Body of pancreas (tissue), 4 donors: Measurements from ENCODE around the gene HTR1D. TPM values are rescaled to one million over a fixed set of nuclear protein-coding genes. Genes with fewer than 3 reads are reported as not detected.
A peak's percentile ranks its signal among the peaks of the same experiment; 100 is the strongest.

Experiments used
- ATAC-seq: fragments of 150-250 bp; one replicate; pipeline ENCODE4 v1.9.1; 2016
- DNase-seq, 4 donors: peaks; one replicate each; pipeline ENCODE4 v3.0.0-alpha.2; 2019
- H3K27ac ChIP-seq, 4 donors: fragments of 200-600 bp; sonication (generic); 1 replicate in 3 of 4; 2 replicates in 1 of 4; pipeline versions ENCODE4 v1.5.1 to v1.6.1; 2016 to 2019; ENCODE audit warnings: mild to moderate bottlenecking in 1 of 4, mixed read lengths in 1 of 4, moderate library complexity in 1 of 4
- H3K27me3 ChIP-seq, 2 donors: fragments of 200-600 bp; sonication (generic); one replicate each; pipeline ENCODE4 v1.6.0; 2016; ENCODE audit warnings: mild to moderate bottlenecking in 1 of 2
- H3K36me3 ChIP-seq, 2 donors: fragments of 200-600 bp; sonication (generic); replicated peaks in 1 of 2; 2 replicates each; pipeline ENCODE4 v1.5.1; 2016; ENCODE audit warnings: low read depth in 2 of 2; ENCODE audit not compliant: insufficient read depth in 1 of 2
- H3K4me1 ChIP-seq: fragments of 200-600 bp; sonication (generic); one replicate; pipeline ENCODE4 v1.6.0; 2016
- H3K4me3 ChIP-seq, 2 donors: fragments of 200-600 bp; sonication (generic); 1 replicate in 1 of 2; 2 replicates in 1 of 2; pipeline ENCODE4 v1.5.1; 2016 to 2019
- H3K9me3 ChIP-seq, 3 donors: fragments of 200-600 bp; sonication (generic); 1 replicate in 2 of 3; 2 replicates in 1 of 3; pipeline ENCODE4 v1.5.1; 2016
- CTCF ChIP-seq, 7 experiments: fragments of 450-650 bp in 4 of 7; fragments of 200-600 bp in 3 of 7; sonication (generic) in 3 of 7; IDR thresholded peaks; one replicate each; pipeline ENCODE4 v1.5.1; 2016 to 2019; ENCODE audit warnings: antibody characterized with exemption in 7 of 7
- POLR2A ChIP-seq, 3 donors: fragments of 450-650 bp; IDR thresholded peaks; one replicate each; pipeline ENCODE4 v1.6.1; 2016; ENCODE audit warnings: antibody characterized with exemption in 3 of 3, mild to moderate bottlenecking in 2 of 3
- WGBS, 2 donors: methylation state at CpG; one replicate each; pipeline ENCODE4 v1.1.5; 2017; 5-methylcytosine and 5-hydroxymethylcytosine counted together
- intact Hi-C: fragments of 100-400 bp; cut with DNase I; formaldehyde crosslinking; loops from one replicate; pipeline ENCODE4 v1.15.1; 2023
- total RNA-seq, 2 donors: library from RNA; depleted of rRNA; stranded (reverse); fragments of >200 nt; gene quantifications; one replicate each; pipeline ENCODE4 v1.1.0, GENCODE V29; 2016

Gene HTR1D
- total RNA-seq, 2 donors from 2014 or later, result not detected

GRCh38 chr1:23169195-23169575 is 48.1 kb downstream of the HTR1D start:
- Histone ChIP-seq H3K36me3 (no peaks in the 10 kb centered on the region), H3K9me3 (no peaks in the 10 kb centered on the region), H3K4me1 (peaks cover 8% of the 10 kb centered on the region), H3K4me3 (no peak overlapping the region), H3K27ac (peak overlapping the region in 2 of 4 donors; percentile 84 to 94), H3K27me3 (no peaks in the 10 kb centered on the region)
- 46 to 63% methylated on average over 14 of the region's 14 CpGs for WGBS, 2 donors
- TF ChIP-seq POLR2A (IDR thresholded peaks at IDR 0.05), result no peak
- DNase-seq (no peak), ATAC-seq (no peak)
- intact Hi-C loops, result no loop called here

GRCh38 chr1:23168445-23169194 is 48.7 kb downstream of the HTR1D start, which contains the start of gene LUZP1:
Gene LUZP1, minus strand, starts transcription at chr1:23168856.
- Histone ChIP-seq H3K9me3 (no peaks in the 10 kb centered on the region), H3K36me3 (no peaks in the 10 kb centered on the region), H3K4me1 (peaks cover 8% of the 10 kb centered on the region), H3K27me3 (no peaks in the 10 kb centered on the region), H3K27ac (peak within 1 kb of the TSS; percentile 79 to 94 (median 82)), H3K4me3 (peak within 1 kb of the TSS; percentile 88 to 92)
- peak; percentile 90 for ATAC-seq
- intact Hi-C loops, result no loop called here
- DNase-seq, result peak; percentile 82 to 89 (median 88)
- peak; percentile 79 to 86 (median 82) for TF ChIP-seq POLR2A (IDR thresholded peaks at IDR 0.05)
- no peak for TF ChIP-seq CTCF (IDR thresholded peaks at IDR 0.05)
- WGBS, 2 donors, result 8 to 16% methylated on average over 31 to 50 of the region's 56 CpGs

- H3K4me1 ChIP-seq, result peaks cover 8% of the 10 kb centered on the region
- H3K27me3 ChIP-seq, result no peaks in the 10 kb centered on the region
- peak overlapping the region; percentile 88 to 92 for H3K4me3 ChIP-seq
- TF ChIP-seq POLR2A (IDR thresholded peaks at IDR 0.05), result no peak
- no peak for TF ChIP-seq CTCF (IDR thresholded peaks at IDR 0.05)
- no peaks in the 10 kb centered on the region for H3K36me3 ChIP-seq
- 0 to 1% methylated on average over 6 to 34 of the region's 49 CpGs for WGBS, 2 donors
- H3K27ac ChIP-seq, result peak overlapping the region; percentile 79 to 94 (median 82)
- ATAC-seq (peak; percentile 58), DNase-seq (peak; percentile 36 to 53 (median 48))
- intact Hi-C loops, result no loop called here
- H3K9me3 ChIP-seq, result no peaks in the 10 kb centered on the region
Measured at GRCh38 chr1:23168079-23168444, 49.2 kb downstream of the HTR1D start.

- H3K4me3 ChIP-seq, result peak overlapping the region; percentile 16 to 27
- no peaks in the 10 kb centered on the region for H3K27me3 ChIP-seq
- ATAC-seq, result peak; percentile 55
- 0 to 4% methylated on average over 7 to 43 of the region's 45 CpGs for WGBS, 2 donors
- no peaks in the 10 kb centered on the region for H3K36me3 ChIP-seq
- H3K4me1 ChIP-seq, result peaks cover 8% of the 10 kb centered on the region
- intact Hi-C loops, result no loop called here
- TF ChIP-seq CTCF (IDR thresholded peaks at IDR 0.05) (no peak), POLR2A (IDR thresholded peaks at IDR 0.05) (peak in 2 of 3 donors; percentile 22 to 30)
- peak; percentile 42 to 59 (median 50) for DNase-seq
- peak overlapping the region; percentile 79 to 94 (median 82) for H3K27ac ChIP-seq
- H3K9me3 ChIP-seq, result no peaks in the 10 kb centered on the region
Measured at GRCh38 chr1:23167353-23168078, 49.8 kb downstream of the HTR1D start.

GRCh38 chr1:23166854-23167253 is 50.4 kb downstream of the HTR1D start:
- Histone ChIP-seq H3K4me1 (peaks cover 8% of the 10 kb centered on the region), H3K9me3 (no peaks in the 10 kb centered on the region), H3K27ac (peak overlapping the region in 3 of 4 donors; percentile 79 to 94 (median 84)), H3K4me3 (no peak overlapping the region), H3K27me3 (no peaks in the 10 kb centered on the region), H3K36me3 (no peaks in the 10 kb centered on the region)
- TF ChIP-seq CTCF (IDR thresholded peaks at IDR 0.05) (no peak), POLR2A (IDR thresholded peaks at IDR 0.05) (no peak)
- intact Hi-C loops, result no loop called here
- ATAC-seq (no peak), DNase-seq (no peak)
